CD4-positive, alpha-beta memory T cell (primary cell): ENCODE results near the gene VPS13D. TPM values are rescaled to one million over a fixed set of nuclear protein-coding genes. Genes with fewer than 3 reads are reported as not detected.
A peak's percentile ranks its signal among the peaks of the same experiment; 100 is the strongest.

ENCODE experiments used
- CTCF ChIA-PET: fragments of 350-600 bp; sonication (Branson Sonifier 250); formaldehyde crosslinking; loops from one replicate; lab custom pipeline; 2021; ENCODE audit warnings: inconsistent platforms; ENCODE audit not compliant: partially characterized antibody; lab: Charles Lee
- POLR2A ChIA-PET: fragments of 350-600 bp; sonication (Branson Sonifier 250); formaldehyde crosslinking; loops from one replicate; lab custom pipeline; 2021; ENCODE audit not compliant: partially characterized antibody; lab: Charles Lee
- DNase-seq, 5 donors: peaks; one replicate each; pipeline versions ENCODE4 v3.0.0 to v3.0.0-alpha.2; 2020 to 2022; ENCODE audit warnings: mixed read lengths in 1 of 5
- H3K27ac ChIP-seq: one replicate; pipeline ENCODE4 v1.7.0; 2013; ENCODE audit warnings: low read depth, low read length
- H3K27me3 ChIP-seq: 2 replicates; pipeline ENCODE4 v1.7.0; 2013; ENCODE audit warnings: mild to moderate bottlenecking, low read length, moderate library complexity; ENCODE audit not compliant: insufficient read depth
- H3K36me3 ChIP-seq: 2 replicates; pipeline ENCODE4 v1.7.0; 2013; ENCODE audit warnings: mild to moderate bottlenecking, low read length, moderate library complexity; ENCODE audit not compliant: insufficient read depth
- H3K4me1 ChIP-seq: 2 replicates; pipeline ENCODE4 v1.7.0; 2013; ENCODE audit warnings: mild to moderate bottlenecking, low read length, moderate library complexity; ENCODE audit not compliant: insufficient read depth
- H3K4me3 ChIP-seq, 2 donors: one replicate each; pipeline ENCODE4 v1.7.0; 2013; ENCODE audit warnings: low read length in 2 of 2, mild to moderate bottlenecking in 1 of 2
- H3K9me3 ChIP-seq, 2 donors: one replicate each; pipeline ENCODE4 v1.7.0; 2013; ENCODE audit warnings: low read length in 2 of 2, control low read depth in 1 of 2; ENCODE audit not compliant: control insufficient read depth in 1 of 2
- H3K27ac Mint-ChIP-seq, 7 donors: one replicate each; pipeline ENCODE4 v1.8.0; 2020 to 2021; ENCODE audit warnings: mixed read lengths in 7 of 7, mild to moderate bottlenecking in 6 of 7, inconsistent platforms in 3 of 7, moderate library complexity in 3 of 7
- H3K27me3 Mint-ChIP-seq, 2 donors: one replicate each; pipeline ENCODE4 v1.8.0; 2020 to 2021; ENCODE audit warnings: mixed read lengths in 2 of 2
- H3K36me3 Mint-ChIP-seq, 2 donors: one replicate each; pipeline ENCODE4 v1.8.0; 2020 to 2021; ENCODE audit warnings: mixed read lengths in 2 of 2, inconsistent platforms in 1 of 2, mild to moderate bottlenecking in 1 of 2
- H3K4me1 Mint-ChIP-seq, 4 donors: one replicate each; pipeline ENCODE4 v1.8.0; 2020 to 2021; ENCODE audit warnings: mixed read lengths in 4 of 4, mild to moderate bottlenecking in 1 of 4
- H3K4me3 Mint-ChIP-seq, 8 donors: one replicate each; pipeline ENCODE4 v1.8.0; 2020 to 2021; ENCODE audit warnings: mixed read lengths in 8 of 8, mild to moderate bottlenecking in 7 of 8, moderate library complexity in 6 of 8, inconsistent platforms in 3 of 8
- H3K9me3 Mint-ChIP-seq, 8 donors: one replicate each; pipeline ENCODE4 v1.8.0; 2020 to 2021; ENCODE audit warnings: mixed read lengths in 8 of 8, mild to moderate bottlenecking in 5 of 8, inconsistent platforms in 3 of 8, moderate library complexity in 1 of 8
- intact Hi-C: fragments of 100-400 bp; cut with micrococcal nuclease; formaldehyde crosslinking; loops from one replicate; pipeline ENCODE4 v1.15.1; 2023
- polyA plus RNA-seq, 2 donors: library from polyadenylated mRNA; unstranded; fragments of 300-500 nt; fragmentation: Illumina TruSeq; gene quantifications; one replicate each; pipeline ENCODE4 v1.2.3, GENCODE V29; 2021
- total RNA-seq, 2 experiments: library from RNA; stranded (reverse); gene quantifications; one replicate each; pipeline ENCODE4 v1.2.3, GENCODE V29; 2021

Gene VPS13D
- total and polyA plus RNA-seq, 4 experiments from 2014 or later, result 10.2 to 96.3 (median 52.5) TPM

- intact Hi-C loops, result no loop called here
- H3K27me3 ChIP-seq, result no peaks in the 10 kb centered on the region
- peaks cover 64% of the 10 kb centered on the region for H3K4me1 ChIP-seq
- peaks cover 30 to 68% (median 50%) of the 10 kb centered on the region in 4 donors for H3K4me1 Mint-ChIP-seq
- DNase-seq, result no peak
- peaks cover 25 to 62% of the 10 kb centered on the region in 2 donors for H3K36me3 Mint-ChIP-seq
- H3K36me3 ChIP-seq, result peaks cover 47% of the 10 kb centered on the region
- H3K4me3 ChIP-seq, result no peak overlapping the region
- no peaks in the 10 kb centered on the region for H3K9me3 ChIP-seq
- no peaks in the 10 kb centered on the region for H3K27me3 Mint-ChIP-seq
- CTCF ChIA-PET, result interaction anchor here (0.6 to 15.7 kb wide), 5 partner anchors 11 to 73 kb away, joined by 3 to 213 read pairs (median 5); no protein-coding TSS in a partner anchor
- H3K4me3 Mint-ChIP-seq, result peak overlapping the region in 1 of 8 donors; percentile 2
- H3K27ac ChIP-seq, result no peak overlapping the region
- POLR2A ChIA-PET, result interaction anchor here (1.1 to 50.6 kb wide), 3 partner anchors 10 to 49 kb away, joined by 4 to 1713 read pairs (median 14); no protein-coding TSS in a partner anchor
- peak overlapping the region; percentile 32 to 92 (median 82) for H3K27ac Mint-ChIP-seq
- H3K9me3 Mint-ChIP-seq, result peaks cover 0 to 2% (median 0%) of the 10 kb centered on the region in 8 donors
Measured at GRCh38 chr1:12188115-12188514, 41.7 kb upstream of the VPS13D start.

GRCh38 chr1:12188657-12189327, 41.0 kb upstream of the VPS13D start:
- peaks cover 60% of the 10 kb centered on the region for H3K4me1 ChIP-seq
- H3K27me3 ChIP-seq, result no peaks in the 10 kb centered on the region
- H3K4me3 ChIP-seq, result no peak overlapping the region
- H3K4me1 Mint-ChIP-seq, result peaks cover 26 to 61% (median 45%) of the 10 kb centered on the region in 4 donors
- peaks cover 29 to 63% of the 10 kb centered on the region in 2 donors for H3K36me3 Mint-ChIP-seq
- POLR2A ChIA-PET, result interaction anchor here (1.1 to 50.6 kb wide), 3 partner anchors 11 to 50 kb away, joined by 4 to 1713 read pairs (median 14); no protein-coding TSS in a partner anchor
- no peak for DNase-seq
- peak overlapping the region; percentile 35 to 91 (median 83) for H3K27ac Mint-ChIP-seq
- peaks cover 0 to under 1% (median 0%) of the 10 kb centered on the region in 8 donors for H3K9me3 Mint-ChIP-seq
- H3K4me3 Mint-ChIP-seq, result no peak overlapping the region
- H3K27me3 Mint-ChIP-seq, result no peaks in the 10 kb centered on the region
- intact Hi-C loops, result no loop called here
- peaks cover 54% of the 10 kb centered on the region for H3K36me3 ChIP-seq
- no peaks in the 10 kb centered on the region for H3K9me3 ChIP-seq
- H3K27ac ChIP-seq, result peak overlapping the region; percentile 9
- CTCF ChIA-PET, result interaction anchor here (0.6 to 15.7 kb wide), 4 partner anchors 11 to 74 kb away, joined by 3 to 213 read pairs (median 5); no protein-coding TSS in a partner anchor

- Mint-ChIP-seq H3K4me3 (no peak overlapping the region), H3K27me3 (no peaks in the 10 kb centered on the region), H3K27ac (peak overlapping the region; percentile 35 to 91 (median 84)), H3K4me1 (peaks cover 28 to 60% (median 43%) of the 10 kb centered on the region in 4 donors), H3K9me3 (peaks cover 0 to 2% (median 0%) of the 10 kb centered on the region in 8 donors), H3K36me3 (peaks cover 34 to 67% of the 10 kb centered on the region in 2 donors)
- POLR2A ChIA-PET, result interaction anchor here (50.6 kb wide), 1 partner anchor 51 kb away, joined by 1713 read pairs; no protein-coding TSS in a partner anchor
- Histone ChIP-seq H3K4me3 (no peak overlapping the region), H3K36me3 (peaks cover 59% of the 10 kb centered on the region), H3K27ac (peak overlapping the region; percentile 9), H3K9me3 (no peaks in the 10 kb centered on the region), H3K4me1 (peaks cover 55% of the 10 kb centered on the region), H3K27me3 (no peaks in the 10 kb centered on the region)
- CTCF ChIA-PET, result interaction anchor here (1.2 to 15.7 kb wide), 3 partner anchors 12 to 66 kb away, joined by 3 to 213 read pairs (median 5); no protein-coding TSS in a partner anchor
- intact Hi-C loops, result no loop called here
- no peak for DNase-seq
Measured at GRCh38 chr1:12189328-12189682, 40.5 kb upstream of the VPS13D start.

- Histone ChIP-seq H3K36me3 (peaks cover 76% of the 10 kb centered on the region), H3K27ac (no peak overlapping the region), H3K4me1 (peaks cover 36% of the 10 kb centered on the region), H3K9me3 (no peaks in the 10 kb centered on the region), H3K27me3 (no peaks in the 10 kb centered on the region), H3K4me3 (no peak overlapping the region)
- ChIA-PET POLR2A (interaction anchor here (0.9 to 50.6 kb wide), 2 partner anchors 53 to 67 kb away, joined by 3 to 1713 read pairs; no protein-coding TSS in a partner anchor), CTCF (interaction anchor here (1.3 to 1.7 kb wide), 6 partner anchors 13 to 468 kb away, joined by 3 to 8 read pairs (median 6); no protein-coding TSS in a partner anchor)
- no peak for DNase-seq
- Mint-ChIP-seq H3K27ac (peak overlapping the region in 6 of 7 donors; percentile 23 to 74 (median 48)), H3K27me3 (no peaks in the 10 kb centered on the region), H3K9me3 (peaks cover 0 to 2% (median 0%) of the 10 kb centered on the region in 8 donors), H3K36me3 (peaks cover 47 to 78% of the 10 kb centered on the region in 2 donors), H3K4me1 (peaks cover 27 to 54% (median 35%) of the 10 kb centered on the region in 4 donors), H3K4me3 (no peak overlapping the region)
- intact Hi-C loops, result no loop called here
Measured at GRCh38 chr1:12191242-12192032, 38.4 kb upstream of the VPS13D start.

- Mint-ChIP-seq H3K9me3 (peaks cover 0 to 2% (median 0%) of the 10 kb centered on the region in 8 donors), H3K4me1 (peaks cover 8 to 23% (median 16%) of the 10 kb centered on the region in 4 donors), H3K4me3 (no peak overlapping the region), H3K27ac (peak overlapping the region; percentile 63 to 90 (median 80)), H3K27me3 (no peaks in the 10 kb centered on the region), H3K36me3 (peaks cover 36 to 66% of the 10 kb centered on the region in 2 donors)
- intact Hi-C loops, result no loop called here
- no peak for DNase-seq
- H3K9me3 ChIP-seq, result no peaks in the 10 kb centered on the region
- CTCF ChIA-PET, result interaction anchor here (10.7 kb wide), 1 partner anchor 70 kb away, joined by 90 read pairs; no protein-coding TSS in a partner anchor
- peaks cover 13% of the 10 kb centered on the region for H3K4me1 ChIP-seq
- no peak overlapping the region for H3K4me3 ChIP-seq
- POLR2A ChIA-PET, result interaction anchor here (0.6 to 1.5 kb wide), 3 partner anchors 10 to 38 kb away, joined by 3 to 4 read pairs (median 3); no protein-coding TSS in a partner anchor
- H3K27me3 ChIP-seq, result no peaks in the 10 kb centered on the region
- H3K27ac ChIP-seq, result no peak overlapping the region
- H3K36me3 ChIP-seq, result peaks cover 70% of the 10 kb centered on the region
Measured at GRCh38 chr1:12194666-12195216, 35.1 kb upstream of the VPS13D start.

- Mint-ChIP-seq H3K9me3 (peaks cover 0 to 2% (median 0%) of the 10 kb centered on the region in 8 donors), H3K4me1 (peaks cover 5 to 19% (median 15%) of the 10 kb centered on the region in 4 donors), H3K27ac (peak overlapping the region; percentile 6 to 90 (median 79)), H3K4me3 (no peak overlapping the region), H3K36me3 (peaks cover 32 to 68% of the 10 kb centered on the region in 2 donors), H3K27me3 (no peaks in the 10 kb centered on the region)
- no peaks in the 10 kb centered on the region for H3K27me3 ChIP-seq
- CTCF ChIA-PET, result interaction anchor here (10.7 kb wide), 1 partner anchor 71 kb away, joined by 90 read pairs; no protein-coding TSS in a partner anchor
- H3K4me3 ChIP-seq, result no peak overlapping the region
- no peaks in the 10 kb centered on the region for H3K9me3 ChIP-seq
- H3K36me3 ChIP-seq, result peaks cover 74% of the 10 kb centered on the region
- H3K4me1 ChIP-seq, result peaks cover 13% of the 10 kb centered on the region
- intact Hi-C loops, result no loop called here
- POLR2A ChIA-PET, result interaction anchor here (1.5 kb wide), 1 partner anchor 17 kb away, joined by 4 read pairs; no protein-coding TSS in a partner anchor
- no peak overlapping the region for H3K27ac ChIP-seq
- no peak for DNase-seq
Measured at GRCh38 chr1:12195416-12195815, 34.4 kb upstream of the VPS13D start.
